HG03469 (cell line): Measurements from ENCODE around the gene PCNX3.

Source experiments
- ATAC-seq: cut with Tn5 transposase; IDR thresholded peaks from one replicate; pipeline ENCODE4 v1.9.1; 2021; ENCODE audit warnings: mild to moderate bottlenecking, moderate library complexity, moderate number of reproducible peaks; ENCODE audit not compliant: unreplicated experiment

Gene PCNX3

DNA sequence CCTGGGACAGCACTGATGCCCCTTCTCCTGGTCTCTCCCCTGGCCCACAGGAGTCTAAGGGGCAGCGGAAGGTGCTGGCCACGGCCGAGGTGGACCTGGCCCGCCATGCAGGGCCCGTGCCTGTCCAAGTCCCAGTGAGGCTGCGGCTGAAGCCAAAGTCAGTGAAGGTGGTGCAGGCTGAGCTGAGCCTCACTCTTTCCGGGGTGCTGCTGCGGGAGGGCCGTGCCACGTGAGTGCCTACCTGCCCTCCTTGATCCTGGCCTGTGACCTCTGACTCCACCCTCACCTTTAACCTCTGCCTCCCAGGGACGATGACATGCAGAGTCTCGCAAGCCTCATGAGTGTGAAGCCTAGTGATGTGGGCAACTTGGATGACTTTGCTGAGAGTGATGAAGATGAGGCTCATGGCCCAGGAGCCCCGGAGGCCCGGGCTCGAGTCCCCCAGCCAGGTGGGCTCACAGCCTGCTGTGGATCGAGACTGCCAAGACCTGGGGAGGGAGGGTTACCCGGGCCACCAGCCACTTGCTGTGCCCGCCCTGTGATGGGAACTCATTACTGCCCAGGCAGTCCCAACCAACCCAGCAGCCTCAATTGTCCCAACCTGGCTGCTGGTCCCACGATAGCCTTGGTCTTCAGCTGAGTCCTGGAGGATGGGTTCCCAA, 35.4 kb upstream of the PCNX3 start:
- no peak for ATAC-seq

DNA sequence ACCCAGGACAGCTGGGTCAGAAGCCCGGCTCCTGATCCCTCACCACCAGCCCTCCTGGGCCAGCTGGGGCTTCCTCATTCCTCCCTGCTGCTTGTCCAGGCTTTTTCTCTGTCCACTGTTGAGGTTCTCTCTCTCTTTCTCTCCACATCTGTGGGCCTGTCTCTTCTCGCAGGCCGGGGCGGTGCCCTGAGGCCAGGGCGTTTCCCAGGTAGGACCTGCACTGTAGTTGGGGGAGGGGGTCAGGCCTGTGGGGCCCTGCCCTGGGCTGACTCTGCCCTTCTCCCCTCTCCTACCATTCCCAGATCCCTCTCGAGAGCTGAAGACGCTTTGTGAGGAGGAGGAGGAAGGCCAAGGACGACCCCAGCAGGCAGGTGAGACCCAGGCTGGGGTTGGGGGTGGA, 34.8 kb upstream of the PCNX3 start:
- no peak for ATAC-seq

DNA sequence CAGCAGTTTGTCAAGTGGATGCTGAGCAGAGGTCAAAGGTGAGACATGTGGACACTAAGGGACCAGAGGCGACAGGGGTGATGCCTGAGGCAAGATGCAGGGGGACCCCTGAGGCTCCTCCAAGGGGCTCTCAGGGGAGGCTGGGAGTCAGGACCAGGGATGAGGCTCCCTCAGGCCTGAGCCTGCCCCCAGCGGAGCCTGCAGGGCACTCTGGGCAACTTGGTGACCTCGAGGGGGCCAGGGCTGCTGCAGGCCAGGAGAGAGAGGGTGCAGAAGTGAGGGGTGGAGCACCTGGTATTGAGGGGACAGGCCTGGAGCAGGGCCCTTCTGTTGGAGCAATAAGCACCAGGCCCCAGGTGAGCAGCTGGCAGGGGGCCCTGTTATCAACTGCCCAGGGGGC, 33.6 kb upstream of the PCNX3 start:
- no peak for ATAC-seq

DNA sequence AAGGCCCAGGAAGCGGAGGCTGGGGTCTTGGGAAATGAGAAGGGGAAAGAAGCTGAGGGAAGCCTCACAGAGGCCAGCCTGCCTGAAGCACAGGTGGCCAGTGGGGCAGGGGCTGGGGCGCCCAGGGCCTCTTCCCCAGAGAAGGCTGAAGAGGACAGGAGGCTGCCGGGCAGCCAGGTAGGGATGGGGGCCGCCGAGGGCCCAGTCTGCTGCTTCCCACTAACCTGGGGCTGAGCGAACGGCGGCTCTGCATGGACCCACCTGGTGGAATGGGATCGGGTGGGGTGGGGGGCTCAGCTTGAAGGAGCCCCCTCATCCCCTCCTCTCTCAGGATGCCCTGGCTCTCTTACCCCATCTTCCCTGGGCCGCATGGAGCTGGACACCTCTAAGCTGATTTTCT, 32.0 kb upstream of the PCNX3 start:
- ATAC-seq: no peak

DNA sequence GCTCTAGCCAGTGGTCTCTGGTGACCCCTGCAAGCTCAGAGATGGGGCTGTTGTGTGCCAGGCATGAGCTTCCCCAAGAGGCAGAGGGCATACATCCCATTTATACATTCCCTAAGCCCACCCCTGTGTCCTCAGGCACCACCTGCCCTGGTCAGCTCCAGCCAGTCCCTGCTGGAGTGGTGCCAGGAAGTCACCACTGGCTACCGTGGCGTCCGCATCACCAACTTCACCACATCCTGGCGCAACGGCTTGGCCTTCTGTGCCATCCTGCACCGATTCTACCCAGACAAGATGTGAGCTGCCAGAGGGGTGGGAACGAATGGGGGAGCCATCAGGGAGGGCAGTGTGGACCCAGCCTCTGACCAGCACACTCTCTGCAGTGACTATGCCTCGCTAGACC, 31.5 kb upstream of the PCNX3 start:
- ATAC-seq: no peak

DNA sequence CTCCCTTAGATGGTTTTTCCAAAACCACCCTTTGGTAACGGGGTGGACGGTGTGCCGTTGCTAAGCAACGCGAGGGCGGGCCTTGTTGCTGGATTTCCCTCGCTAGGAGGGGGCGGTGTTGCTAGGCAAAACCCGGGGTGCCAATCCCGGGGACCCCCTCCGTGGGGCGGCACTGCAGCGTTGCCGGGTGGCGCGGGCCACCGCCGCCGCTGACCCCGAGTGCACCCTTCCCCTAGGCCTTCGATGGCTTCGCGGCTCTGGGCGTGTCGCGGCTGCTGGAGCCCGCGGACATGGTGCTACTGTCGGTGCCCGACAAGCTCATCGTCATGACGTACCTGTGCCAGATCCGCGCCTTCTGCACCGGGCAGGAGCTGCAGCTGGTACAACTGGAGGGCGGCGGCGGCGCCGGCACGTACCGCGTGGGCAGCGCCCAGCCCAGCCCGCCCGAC, 30.8 kb upstream of the PCNX3 start:
- no peak for ATAC-seq

DNA sequence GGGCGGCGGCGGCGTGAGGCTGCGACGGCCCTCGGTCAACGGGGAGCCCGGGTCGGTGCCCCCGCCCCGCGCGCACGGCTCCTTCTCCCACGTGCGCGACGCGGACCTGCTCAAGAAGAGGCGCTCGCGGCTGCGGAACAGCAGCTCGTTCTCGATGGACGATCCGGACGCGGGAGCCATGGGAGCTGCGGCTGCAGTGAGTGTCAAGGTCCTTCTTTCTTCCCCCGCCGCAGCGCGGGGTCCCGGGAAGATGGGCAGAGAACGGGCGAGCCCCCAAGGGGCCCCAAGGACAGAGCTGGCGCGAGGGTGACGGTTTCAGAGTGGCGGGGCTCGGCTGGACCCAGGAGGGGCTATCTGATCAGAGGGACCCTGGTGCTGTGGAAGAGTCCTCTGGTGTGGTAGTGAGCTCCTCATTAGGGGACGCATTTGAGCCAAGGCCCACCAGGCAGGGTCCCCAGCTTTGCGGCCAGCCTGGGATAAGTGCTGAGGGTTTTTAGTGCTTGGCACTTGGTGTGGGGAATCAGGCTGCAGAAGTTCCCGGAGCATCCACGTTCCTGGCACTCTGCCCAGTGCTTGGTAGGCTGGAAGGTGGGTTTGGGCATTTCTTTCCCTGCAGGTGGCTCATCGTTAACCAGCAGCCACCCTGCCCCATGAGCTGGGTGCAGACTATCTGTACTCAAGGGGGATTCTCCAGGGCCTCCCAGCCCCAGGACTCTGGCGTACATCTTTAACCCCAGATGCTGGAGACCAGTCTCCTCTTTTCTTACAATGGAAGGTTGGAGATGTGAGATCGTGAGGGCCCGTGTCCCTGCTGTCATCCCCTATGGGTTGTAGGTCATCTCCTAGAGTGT, 30.0 kb upstream of the PCNX3 start:
- no peak for ATAC-seq

DNA sequence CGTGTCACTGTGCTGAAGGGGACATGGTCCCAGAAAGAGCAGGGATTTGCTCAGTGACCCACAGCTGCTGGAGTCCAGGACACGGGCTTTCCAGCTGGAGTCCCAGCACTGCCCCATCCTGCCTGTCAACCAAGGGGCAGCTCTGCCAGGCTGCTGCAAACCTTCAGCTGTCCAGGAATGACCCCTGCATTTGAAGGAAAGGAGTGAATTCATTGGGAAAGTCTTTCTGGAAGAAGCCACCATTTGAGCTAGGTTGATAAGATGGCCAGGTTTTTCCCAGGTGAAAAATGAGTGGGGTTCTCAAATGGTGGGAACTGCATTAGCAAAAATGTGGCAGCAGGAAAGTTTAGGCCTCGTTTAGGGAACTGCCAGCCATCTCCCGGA, 29.3 kb upstream of the PCNX3 start:
- no peak for ATAC-seq

DNA sequence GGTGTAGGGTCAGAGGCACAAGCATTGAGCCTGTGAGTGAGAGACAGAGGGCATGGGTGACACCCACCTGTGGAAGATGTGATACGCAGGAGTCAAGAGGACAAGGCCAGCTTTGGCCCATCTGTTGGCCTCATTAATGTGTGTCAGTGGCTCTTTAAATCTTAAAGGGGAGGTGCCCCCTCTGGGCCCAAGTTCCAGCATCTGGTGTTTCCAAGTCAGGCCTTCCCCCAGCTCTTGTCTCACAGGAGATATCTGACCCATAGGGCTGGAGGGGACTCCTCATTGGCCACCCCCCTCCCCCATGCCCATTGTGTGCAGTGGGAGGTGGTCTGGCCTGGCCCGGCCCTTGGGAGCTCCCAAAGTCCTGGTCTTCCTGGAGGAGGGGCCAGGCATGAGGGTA, 28.9 kb upstream of the PCNX3 start:
- ATAC-seq: no peak

DNA sequence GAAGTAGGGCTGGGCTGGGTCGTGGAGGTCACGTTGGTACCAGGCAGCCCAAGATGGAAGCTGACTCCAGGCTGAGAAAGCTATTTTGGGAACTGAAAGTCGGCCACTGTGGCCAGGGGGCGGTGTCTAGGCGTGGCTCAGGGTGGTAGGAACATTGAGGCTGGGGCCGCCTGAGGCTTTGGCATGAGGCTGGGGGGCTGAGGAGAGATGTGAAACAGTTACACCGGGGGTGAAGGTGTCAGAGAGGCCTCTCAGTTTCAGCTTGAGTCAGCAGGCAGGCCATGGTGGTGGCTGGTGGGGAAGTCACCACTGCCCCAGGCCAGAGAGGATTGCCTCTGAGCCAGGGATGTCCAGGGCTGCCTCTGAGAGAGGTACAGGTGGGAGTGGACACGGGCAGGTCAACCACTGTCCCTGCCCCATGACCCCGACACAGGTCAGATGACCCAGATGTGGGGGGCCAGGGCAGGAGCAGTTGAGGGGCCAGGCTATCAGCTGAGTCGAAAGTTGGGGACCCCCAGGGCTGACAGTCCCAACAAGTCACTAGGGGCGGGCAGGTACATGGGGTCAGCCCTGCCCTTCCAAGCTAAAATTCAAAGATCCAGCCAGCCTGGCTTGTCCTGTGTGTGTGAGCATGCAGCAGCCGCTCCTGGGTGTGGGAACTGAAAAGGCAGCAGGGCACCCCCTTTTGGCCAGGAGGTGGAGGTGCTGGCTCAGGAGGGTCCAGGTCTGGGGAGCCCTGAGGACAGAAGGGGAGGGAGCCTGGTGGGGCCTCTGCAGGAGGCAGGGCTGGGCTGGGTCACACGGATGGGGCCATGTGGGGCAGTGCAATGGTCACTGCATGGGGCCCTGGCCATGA, 27.1 kb upstream of the PCNX3 start:
- ATAC-seq: peak; percentile 44

DNA sequence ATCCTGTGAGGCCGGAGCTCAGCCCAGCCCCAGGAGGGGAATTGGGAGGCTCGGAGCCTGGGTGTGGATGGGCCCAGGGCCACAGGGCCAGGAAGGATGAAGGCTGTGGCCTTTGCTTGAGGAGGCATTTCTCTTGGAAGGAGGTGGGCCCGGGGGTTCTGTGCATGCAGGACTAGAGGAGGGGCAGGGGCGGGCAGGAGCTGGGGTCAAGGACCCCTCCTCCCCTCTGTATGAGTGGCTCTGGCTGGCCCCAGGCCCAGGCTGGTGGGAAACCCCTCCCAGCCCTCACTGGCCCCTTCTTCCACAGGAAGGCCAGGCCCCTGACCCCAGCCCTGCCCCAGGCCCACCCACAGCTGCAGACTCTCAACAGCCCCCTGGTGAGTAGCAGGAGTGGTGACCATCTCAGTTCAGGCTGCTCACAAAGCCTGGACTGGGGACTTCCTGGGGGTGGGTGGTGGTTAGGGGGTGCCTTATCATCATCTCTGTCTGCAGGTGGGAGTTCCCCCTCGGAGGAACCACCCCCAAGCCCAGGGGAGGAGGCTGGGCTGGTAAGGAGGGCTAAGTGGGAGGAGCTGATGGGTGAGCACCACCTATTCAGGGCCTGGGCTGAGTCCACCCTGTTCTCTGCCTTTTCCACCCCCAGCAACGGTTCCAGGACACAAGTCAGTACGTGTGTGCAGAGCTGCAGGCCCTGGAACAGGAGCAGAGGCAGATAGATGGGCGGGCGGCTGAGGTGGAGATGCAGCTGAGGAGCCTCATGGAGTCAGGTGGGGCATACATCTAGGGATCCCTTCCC, 25.9 kb upstream of the PCNX3 start:
- ATAC-seq: no peak

DNA sequence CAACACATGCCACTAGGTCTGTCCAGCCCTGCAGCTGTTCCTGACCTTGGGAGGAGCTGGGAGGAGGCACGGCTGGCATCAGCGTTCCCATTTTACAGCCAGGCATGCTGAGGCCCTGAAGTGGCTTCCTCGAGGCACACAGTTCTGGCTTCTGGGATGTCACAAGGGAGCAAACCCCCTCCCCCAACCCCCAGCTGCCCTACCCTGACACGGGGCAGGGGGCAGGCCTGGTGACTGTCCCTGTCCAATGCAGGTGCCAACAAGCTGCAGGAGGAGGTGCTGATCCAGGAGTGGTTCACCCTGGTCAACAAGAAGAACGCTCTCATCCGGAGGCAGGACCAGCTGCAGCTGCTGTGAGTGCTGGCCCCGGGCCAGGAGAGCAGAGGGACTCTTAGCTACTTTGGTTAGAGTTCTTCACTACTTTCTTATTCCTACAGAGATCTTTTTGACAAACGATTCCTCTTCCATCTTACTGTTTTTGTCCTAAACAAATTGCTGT, 25.3 kb upstream of the PCNX3 start:
- ATAC-seq: no peak

DNA sequence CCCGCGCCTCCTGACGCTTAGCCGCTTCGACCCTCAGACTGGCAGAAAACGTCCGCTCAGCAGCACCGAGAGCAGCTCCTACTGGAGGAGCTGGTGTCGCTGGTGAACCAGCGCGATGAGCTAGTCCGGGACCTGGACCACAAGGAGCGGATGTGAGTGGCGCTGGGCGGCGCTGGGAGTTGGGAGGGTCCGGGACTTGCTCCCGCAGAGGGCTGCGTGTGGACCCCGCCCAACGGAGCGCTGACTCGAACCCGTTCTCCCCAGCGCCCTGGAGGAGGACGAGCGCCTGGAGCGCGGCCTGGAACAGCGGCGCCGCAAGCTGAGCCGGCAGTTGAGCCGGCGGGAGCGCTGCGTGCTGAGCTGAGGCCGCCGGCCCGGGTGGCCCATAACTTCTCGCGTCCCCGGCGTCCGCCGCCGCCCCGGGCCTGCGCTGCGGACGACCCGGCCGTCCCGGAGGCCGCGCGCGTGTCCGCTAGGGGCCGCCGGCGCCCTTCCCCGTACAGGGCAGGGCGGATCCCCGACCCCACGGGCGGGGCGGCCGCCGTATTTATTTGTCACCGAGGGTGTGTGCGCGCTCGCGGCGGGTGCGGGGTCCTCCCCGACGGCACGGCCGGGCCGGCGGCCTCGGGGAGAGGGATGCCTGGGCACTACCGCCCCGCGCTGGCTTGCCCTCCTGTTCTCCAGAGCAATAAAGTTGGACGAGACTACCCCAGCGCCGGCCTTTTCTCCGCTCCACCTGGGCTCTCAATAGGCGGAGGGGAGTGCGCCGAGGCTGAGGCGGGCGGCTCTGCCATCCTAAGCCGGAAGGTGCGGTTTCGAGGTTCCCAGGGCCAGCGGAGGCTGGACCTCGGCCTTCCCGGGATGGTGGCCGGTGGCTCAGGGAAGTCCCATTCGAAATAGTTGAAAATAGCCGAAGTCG, 23.4 kb upstream of the PCNX3 start:
- no peak for ATAC-seq

DNA sequence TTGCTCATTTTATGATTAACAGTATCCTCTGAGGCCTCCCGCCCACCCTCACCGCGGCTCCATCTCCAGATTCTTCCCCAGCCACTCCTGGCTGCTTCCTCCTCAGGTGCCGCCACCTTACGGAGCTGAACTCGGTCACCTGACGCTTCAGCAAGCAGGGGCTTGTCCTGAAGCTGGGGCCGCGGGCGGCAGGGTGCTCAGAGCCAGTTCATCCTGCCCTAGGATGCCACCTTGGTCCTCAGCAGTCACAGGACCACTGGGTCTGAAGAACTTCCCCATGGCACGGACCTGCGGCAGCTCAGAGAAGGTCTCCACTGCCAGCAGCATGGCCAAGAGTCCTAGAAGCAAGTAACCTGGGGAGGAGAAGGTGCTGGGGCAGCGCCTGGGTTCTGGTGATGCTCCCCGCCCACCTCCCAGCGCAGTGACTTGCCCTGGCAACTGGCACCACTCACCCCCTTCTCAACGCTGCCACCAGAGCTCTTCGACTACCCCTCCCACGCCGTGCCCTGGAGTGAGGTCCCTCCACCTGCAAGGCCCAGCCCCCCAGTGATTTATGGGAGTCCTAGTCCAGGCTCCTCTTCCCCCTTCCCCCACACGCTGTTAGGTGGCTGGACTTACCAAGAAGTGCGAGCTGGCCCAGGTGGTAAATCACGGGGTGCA, 22.6 kb upstream of the PCNX3 start:
- no peak for ATAC-seq

DNA sequence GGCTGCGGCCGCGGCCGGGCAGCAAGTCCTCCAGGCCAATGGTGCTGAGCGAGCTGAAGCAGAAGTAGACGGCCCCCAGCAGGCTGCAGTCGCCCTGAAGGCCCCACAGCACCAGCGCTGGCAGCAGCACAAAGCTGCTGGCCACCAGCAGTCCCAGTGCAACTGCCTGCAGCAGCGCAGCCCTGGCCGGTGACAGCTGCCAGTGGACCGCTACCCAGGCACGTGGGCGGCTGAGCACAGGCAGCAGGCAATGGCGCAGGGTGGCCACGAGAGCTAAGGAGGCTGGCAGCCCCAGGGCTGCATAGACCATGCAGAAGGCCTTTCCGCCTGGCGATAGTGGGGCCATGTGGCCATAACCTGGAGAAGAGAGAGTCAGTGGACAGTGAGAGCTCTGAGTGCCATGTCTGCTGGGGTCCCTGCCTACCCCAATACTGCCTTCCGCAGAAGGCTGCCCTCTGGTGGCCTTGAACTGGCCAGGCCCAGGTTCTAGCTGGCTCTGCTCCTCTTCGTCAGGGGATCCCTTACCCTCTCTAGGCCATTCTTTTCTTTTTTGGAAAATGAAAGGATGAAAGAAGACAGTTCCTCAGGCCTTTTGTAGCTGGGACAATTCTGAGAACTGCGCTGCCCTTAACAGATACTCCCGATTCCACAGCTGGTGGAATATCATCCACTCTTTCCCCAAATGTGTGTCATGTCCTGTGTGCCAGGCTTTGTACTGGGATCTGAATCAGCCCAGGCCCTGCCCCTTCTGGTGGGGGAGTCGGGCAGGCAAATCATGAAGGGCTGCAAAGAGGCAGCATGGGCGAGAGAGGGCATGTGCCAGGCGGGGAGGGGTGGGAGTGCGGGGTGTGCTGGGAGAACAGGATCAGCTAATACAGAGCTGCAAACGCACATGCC, 21.8 kb upstream of the PCNX3 start:
- ATAC-seq: no peak

DNA sequence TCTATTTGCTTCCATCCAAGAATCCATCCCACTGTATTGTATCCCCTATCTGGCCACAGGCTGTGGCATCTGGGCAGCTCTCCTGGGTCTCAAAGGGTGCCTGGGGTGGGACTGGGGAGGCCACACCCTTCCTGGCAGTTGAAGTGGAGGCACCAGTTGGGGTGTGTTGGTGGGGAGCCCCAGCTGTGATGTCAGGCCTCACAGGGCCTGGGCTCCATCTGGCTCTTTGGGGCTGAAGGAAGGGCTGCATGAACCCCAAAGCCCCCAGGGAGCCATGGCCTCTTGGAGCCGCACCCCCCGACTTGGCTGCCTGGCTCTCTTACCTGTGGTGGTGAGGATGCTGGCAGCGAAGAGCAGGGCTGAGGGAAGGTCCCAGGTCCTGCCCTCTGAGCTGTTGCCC, 20.4 kb upstream of the PCNX3 start:
- no peak for ATAC-seq

DNA sequence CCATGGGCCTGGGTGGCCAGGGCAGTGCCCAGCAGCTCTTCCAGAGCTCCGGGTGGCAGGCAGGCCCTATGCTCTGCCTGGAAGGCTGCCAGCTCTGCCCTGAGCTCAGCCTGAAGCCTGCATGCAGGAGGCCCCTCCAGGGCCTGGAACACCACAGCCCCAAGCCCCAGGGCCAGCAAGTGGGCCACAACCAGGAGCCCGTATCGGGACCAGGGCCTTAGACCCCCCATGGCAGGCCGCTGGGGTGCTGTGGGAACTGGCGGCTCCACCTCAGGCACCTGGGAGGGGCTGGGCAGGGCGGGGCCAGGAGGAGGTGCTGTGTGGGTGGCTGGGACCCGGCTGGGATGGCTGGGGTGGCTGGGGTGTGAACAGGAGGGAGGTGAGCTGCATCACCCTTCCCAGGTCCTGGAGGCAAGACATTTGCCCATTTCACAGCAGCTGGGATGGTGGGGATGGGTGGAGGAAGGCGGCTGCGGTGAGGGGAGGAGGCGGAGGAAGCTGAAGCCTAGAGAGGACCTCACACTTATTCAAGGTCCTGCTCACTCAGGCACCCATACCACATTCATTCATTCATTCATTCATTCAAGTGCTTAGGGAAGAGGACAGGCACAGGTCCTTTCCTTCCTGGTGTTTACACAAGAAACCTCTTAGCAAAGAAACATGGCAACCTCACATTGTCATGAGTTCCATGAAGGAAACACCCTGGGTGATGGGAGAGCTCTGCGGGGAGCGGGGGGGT, 19.9 kb upstream of the PCNX3 start, which contains the start of gene KCNK7:
Gene KCNK7, minus strand, starts transcription at position 258 of the 739 bp plus-strand sequence. Its CDS starts 28 bp downstream, at position 230.
- no peak for ATAC-seq
